H1 (cell line): ENCODE data around the gene BRD7. TPM values are rescaled to one million over a fixed set of nuclear protein-coding genes. Genes with fewer than 3 reads are reported as not detected.

Experiments used
- CTCF ChIA-PET: fragments of 300-600 bp; sonication (Branson Sonifier 250); formaldehyde crosslinking; loops from one replicate; lab custom pipeline; 2021; ENCODE audit not compliant: partially characterized antibody; lab: Charles Lee
- POLR2A ChIA-PET: fragments of 300-600 bp; sonication (Branson Sonifier 250); formaldehyde crosslinking; loops from one replicate; lab custom pipeline; 2021; ENCODE audit warnings: inconsistent platforms; ENCODE audit not compliant: partially characterized antibody; lab: Charles Lee
- DNase-seq, 2 experiments: peaks; one replicate each; pipeline versions ENCODE4 v3.0.0 to v3.0.0-alpha.2; 2010 to 2022; ENCODE audit warnings: low spot score in 2 of 2, low read depth in 1 of 2, mixed read lengths in 1 of 2
- FAIRE-seq: peaks from 2 replicates; lab custom pipeline; 2011; peaks lifted over from hg19 to GRCh38; lab: Jason Lieb, UNC
- H2AFZ ChIP-seq: 2 replicates; pipeline ENCODE4 v1.8.1; 2012; ENCODE audit warnings: low read length, inconsistent platforms
- H2AK5ac ChIP-seq: 2 replicates; pipeline ENCODE4 v1.6.1; 2013; ENCODE audit warnings: low read depth, low read length
- H2BK120ac ChIP-seq: replicated peaks from 2 replicates; pipeline ENCODE3; 2013; ENCODE audit warnings: low read depth, low read length, inconsistent platforms
- H2BK12ac ChIP-seq: 2 replicates; pipeline ENCODE4 v1.6.1; 2013; ENCODE audit warnings: low read depth, low read length
- H2BK15ac ChIP-seq: 2 replicates; pipeline ENCODE4 v1.6.1; 2013; ENCODE audit warnings: low read length
- H2BK20ac ChIP-seq: 2 replicates; pipeline ENCODE4 v1.6.1; 2013; ENCODE audit warnings: low read length
- H2BK5ac ChIP-seq: 2 replicates; pipeline ENCODE4 v1.6.1; 2013; ENCODE audit warnings: low read depth, low read length
- H3K14ac ChIP-seq: 2 replicates; pipeline ENCODE4 v1.6.1; 2013; ENCODE audit warnings: inconsistent platforms; ENCODE audit not compliant: insufficient read length
- H3K18ac ChIP-seq: 2 replicates; pipeline ENCODE4 v1.6.1; 2013; ENCODE audit warnings: low read length; ENCODE audit errors: extremely low read depth
- H3K23ac ChIP-seq: 2 replicates; pipeline ENCODE4 v1.6.1; 2013; ENCODE audit warnings: inconsistent platforms; ENCODE audit not compliant: insufficient read length
- H3K23me2 ChIP-seq: 2 replicates; pipeline ENCODE4 v1.6.1; 2013; ENCODE audit warnings: low read depth, low read length
- H3K27ac ChIP-seq: 2 replicates; pipeline ENCODE4 v1.6.1; 2011; ENCODE audit warnings: low read depth, low read length, inconsistent platforms
- H3K27me3 ChIP-seq, 4 experiments: replicated peaks in 1 of 4; 1 replicate in 1 of 4; 2 replicates in 3 of 4; pipeline versions ENCODE4 v1.6.1 to v1.8.1; 2011 to 2013; ENCODE audit warnings: low read length in 3 of 4, mild to moderate bottlenecking in 3 of 4, inconsistent platforms in 2 of 4, mixed read lengths in 2 of 4, moderate library complexity in 1 of 4; ENCODE audit not compliant: control insufficient read depth in 3 of 4, insufficient read depth in 3 of 4; ENCODE audit errors: extremely low read depth in 1 of 4
- H3K36me3 ChIP-seq, 4 experiments: 2 replicates each; pipeline versions ENCODE4 v1.6.1 to v1.8.1; 2011 to 2013; ENCODE audit warnings: mild to moderate bottlenecking in 4 of 4, low read length in 3 of 4, moderate library complexity in 2 of 4, control low read depth in 1 of 4, inconsistent platforms in 1 of 4; ENCODE audit not compliant: insufficient read depth in 4 of 4, control insufficient read depth in 2 of 4
- H3K4ac ChIP-seq: replicated peaks from 2 replicates; pipeline ENCODE3; 2013; ENCODE audit warnings: low read length, low read depth, mixed read lengths, inconsistent platforms; ENCODE audit not compliant: insufficient read length
- H3K4me1 ChIP-seq, 4 experiments: replicated peaks in 1 of 4; 1 replicate in 1 of 4; 2 replicates in 3 of 4; pipeline versions ENCODE4 v1.6.1 to v1.8.1; 2011 to 2013; ENCODE audit warnings: low read length in 3 of 4, inconsistent platforms in 2 of 4, mixed read lengths in 1 of 4; ENCODE audit not compliant: insufficient read depth in 4 of 4, control insufficient read depth in 3 of 4
- H3K4me2 ChIP-seq, 2 experiments: 2 replicates each; pipeline versions ENCODE4 v1.6.1 to v1.8.1; 2011 to 2013; ENCODE audit warnings: low read depth in 2 of 2, low read length in 2 of 2, control low read depth in 1 of 2, inconsistent platforms in 1 of 2, mild to moderate bottlenecking in 1 of 2; ENCODE audit not compliant: insufficient read depth in 1 of 2
- H3K4me3 ChIP-seq, 4 experiments: fragments of 200-600, 300-600 bp in 1 of 4; sonication (generic), shearing (Covaris generic), sonication (Bioruptor Twin) in 1 of 4; 2 replicates each; pipeline versions ENCODE4 v1.5.1 to v1.8.1; 2011 to 2016; ENCODE audit warnings: low read length in 4 of 4, low read depth in 3 of 4, control low read depth in 2 of 4, inconsistent platforms in 2 of 4, mild to moderate bottlenecking in 2 of 4, mixed read lengths in 1 of 4, moderate library complexity in 1 of 4; ENCODE audit not compliant: insufficient read depth in 2 of 4; ENCODE audit errors: extremely low read depth in 1 of 4
- H3K56ac ChIP-seq: replicated peaks from 2 replicates; pipeline ENCODE3; 2013; ENCODE audit warnings: low read depth, mild to moderate bottlenecking, mixed read lengths, low read length, inconsistent platforms; ENCODE audit not compliant: insufficient read length
- H3K79me1 ChIP-seq: 2 replicates; pipeline ENCODE4 v1.6.1; 2013; ENCODE audit warnings: low read depth, low read length, control low read depth
- H3K79me2 ChIP-seq, 2 experiments: 2 replicates each; pipeline versions ENCODE4 v1.6.1 to v1.8.1; 2012 to 2013; ENCODE audit warnings: low read length in 2 of 2, mild to moderate bottlenecking in 2 of 2, inconsistent platforms in 1 of 2; ENCODE audit not compliant: insufficient read depth in 2 of 2, control insufficient read depth in 1 of 2
- H3K9ac ChIP-seq, 4 experiments: replicated peaks in 1 of 4; 1 replicate in 1 of 4; 2 replicates in 3 of 4; pipeline versions ENCODE4 v1.6.1 to v1.8.1; 2011 to 2013; ENCODE audit warnings: low read depth in 3 of 4, low read length in 3 of 4, control low read depth in 2 of 4, mild to moderate bottlenecking in 2 of 4, moderate library complexity in 2 of 4, inconsistent platforms in 1 of 4; ENCODE audit errors: extremely low read depth in 1 of 4
- H3K9me3 ChIP-seq, 2 experiments: 2 replicates each; pipeline versions ENCODE4 v1.6.1 to v1.8.1; 2012 to 2013; ENCODE audit warnings: mild to moderate bottlenecking in 2 of 2, moderate library complexity in 2 of 2, control low read depth in 1 of 2, inconsistent platforms in 1 of 2, low read depth in 1 of 2, low read length in 1 of 2, mixed read lengths in 1 of 2; ENCODE audit not compliant: insufficient read depth in 2 of 2
- H4K20me1 ChIP-seq, 2 experiments: replicated peaks in 1 of 2; 2 replicates each; pipeline versions ENCODE3 to v1.8.1; 2011 to 2013; ENCODE audit warnings: inconsistent platforms in 2 of 2, low read length in 2 of 2, mild to moderate bottlenecking in 1 of 2; ENCODE audit not compliant: insufficient read depth in 2 of 2, control insufficient read depth in 1 of 2
- H4K5ac ChIP-seq: 2 replicates; pipeline ENCODE4 v1.6.1; 2013; ENCODE audit warnings: low read length, low read depth, mixed read lengths, inconsistent platforms; ENCODE audit not compliant: insufficient read length
- H4K8ac ChIP-seq: 2 replicates; pipeline ENCODE4 v1.8.0; 2013; ENCODE audit warnings: mild to moderate bottlenecking, moderate library complexity, low read length, inconsistent platforms; ENCODE audit not compliant: insufficient read depth; ENCODE audit errors: extremely low read depth
- H4K91ac ChIP-seq: replicated peaks from 2 replicates; pipeline ENCODE3; 2013; ENCODE audit warnings: low read length, mixed read lengths, inconsistent platforms; ENCODE audit not compliant: insufficient read length
- WGBS, 2 experiments: shearing (Covaris generic) in 1 of 2; methylation state at CpG; one replicate each; pipeline versions ENCODE4 v1.1.6 to v1.1.7; 2013 to 2015; ENCODE audit warnings: low lambda C conversion rate in 2 of 2, mixed read lengths in 2 of 2, inconsistent platforms in 1 of 2, low coverage in 1 of 2, missing lambda C conversion rate in 1 of 2; ENCODE audit not compliant: insufficient replicate concordance in 2 of 2, insufficient coverage in 1 of 2, insufficient read length in 1 of 2; ENCODE audit errors: extremely low coverage in 1 of 2, missing lambda C conversion rate in 1 of 2; 5-methylcytosine and 5-hydroxymethylcytosine counted together
- polyA plus RNA-seq, 7 experiments: library from polyadenylated mRNA; depleted of rRNA in 3 of 7; stranded (reverse) in 5 of 7; unstranded in 2 of 7; fragments of >200 nt in 5 of 7; fragments of 200-250 nt in 2 of 7; gene quantifications; 1 replicate in 5 of 7; 2 replicates in 1 of 7; 4 replicates in 1 of 7; pipeline versions ENCODE4 v1.2.1 to v1.2.3, GENCODE V29; 2011 to 2013; ENCODE audit warnings: missing spikeins in 2 of 7, mixed read lengths in 2 of 7
- total RNA-seq: library from RNA; stranded (reverse); fragmentation: NEBNext Ultra II Directional; extraction: Animal tissue kit (Norgen Biotek cat#: 25700); gene quantifications from 2 replicates; pipeline ENCODE4 v1.2.1, GENCODE V29; 2021

BRD7 gene
- total and polyA plus RNA-seq, 2 of the 8 experiments (the other 6 are each of a cell fraction or from before 2014, with no cell fraction given), result 42.5 to 120 TPM

- POLR2A ChIA-PET, result no interaction called here
- Histone ChIP-seq H3K79me2 (no peaks in the 10 kb centered on the region), H4K20me1 (no peaks in the 10 kb centered on the region), H2BK120ac (no peak overlapping the region), H2BK5ac (no peak overlapping the region), H4K91ac (no peak overlapping the region), H3K4me3 (no peak overlapping the region), H3K9ac (no peak overlapping the region), H3K79me1 (no peaks in the 10 kb centered on the region; the same call in 1 of the 2 replicates), H4K8ac (no peak overlapping the region), H2AK5ac (no peak overlapping the region), H2BK15ac (no peak overlapping the region), H3K56ac (no peak overlapping the region), H3K23ac (no peak overlapping the region), H3K27ac (no peak overlapping the region), H2BK20ac (no peak overlapping the region), H3K4me2 (no peak overlapping the region), H3K18ac (no peak overlapping the region), H3K9me3 (peaks cover 5 to 6% of the 10 kb centered on the region in 2 experiments; a peak in 3 of 4 replicates), H2BK12ac (no peak overlapping the region), H2AFZ (no peak overlapping the region), H3K14ac (no peak overlapping the region), H4K5ac (no peak overlapping the region), H3K23me2 (no peaks in the 10 kb centered on the region), H3K36me3 (no peaks in the 10 kb centered on the region), H3K4me1 (no peaks in the 10 kb centered on the region; a peak in 1 of 7 replicates), H3K27me3 (no peaks in the 10 kb centered on the region), H3K4ac (no peak overlapping the region)
- 98% methylated on average over 3 of the region's 3 CpGs; no CpG with 5 or more reads in 1 of the 2 experiments for whole genome bisulfite sequencing, 2 experiments
- FAIRE-seq, result no peak
- DNase-seq, result no peak
- CTCF ChIA-PET, result interaction anchor here (0.6 to 1.4 kb wide), 4 partner anchors 12 to 501 kb away, joined by 3 read pairs; no protein-coding TSS in a partner anchor
Measured at GRCh38 chr16:50286681-50287080, 82.1 kb downstream of the BRD7 start.
